HCT116 (cell line): ENCODE results near the gene PTGR1. TPM values are rescaled to one million over a fixed set of nuclear protein-coding genes. Genes with fewer than 3 reads are reported as not detected.

Source experiments
- ATAC-seq: fragments of 200-7000 bp; cut with Tn5 transposase; 2 replicates; pipeline ENCODE4 v1.9.1; 2020; ENCODE audit warnings: mild to moderate bottlenecking, moderate library complexity
- Bru-seq: library from RNA; stranded (reverse); fragments of 400-500 nt; gene quantifications from one replicate; lab custom pipeline; 2021; lab: Mats Ljungman, UMichigan
- BruChase-seq, 2 experiments: library from RNA; stranded (reverse); fragments of 400-500 nt; gene quantifications; one replicate each; lab custom pipeline; 2021; lab: Mats Ljungman, UMichigan
- BruUV-seq: library from RNA; stranded (reverse); fragments of 400-500 nt; replicated peaks from 2 replicates; lab custom pipeline; 2021; lab: Mats Ljungman, UMichigan
- CTCF ChIA-PET: fragments of 300-600 bp; sonication (Branson Sonifier 250); formaldehyde crosslinking; loops from one replicate; lab custom pipeline; 2021; ENCODE audit warnings: antibody characterized with exemption; lab: Charles Lee
- POLR2A ChIA-PET: fragments of 300-600, 350-600 bp; sonication (Branson Sonifier 250); formaldehyde crosslinking; loops from one replicate; lab custom pipeline; 2021; ENCODE audit warnings: antibody characterized with exemption; lab: Charles Lee
- RAD21 ChIA-PET, 2 experiments: fragments of 300-600 bp; sonication (Branson Sonifier 250); formaldehyde crosslinking; loops; one replicate each; lab custom pipeline; 2023; ENCODE audit warnings: low total read pairs in 2 of 2; ENCODE audit not compliant: uncharacterized antibody in 2 of 2, unreplicated experiment in 2 of 2, low non-redundant PET in 1 of 2; lab: Charles Lee
- DNase-seq: peaks from one replicate; pipeline ENCODE4 v3.0.0-alpha.2; 2010; ENCODE audit warnings: low read depth, low spot score
- H2AFZ ChIP-seq: fragments of 200-600 bp; shearing (Covaris generic), sonication (generic); 2 replicates; pipeline ENCODE4 v1.6.1; 2017; ENCODE audit warnings: low read depth, mixed run types, mixed read lengths, antibody characterized with exemption, low read length; ENCODE audit not compliant: poor library complexity, severe bottlenecking
- H3K27ac ChIP-seq: 2 replicates; pipeline ENCODE4 v1.5.1; 2012; ENCODE audit warnings: low read depth, low read length
- H3K27me3 ChIP-seq: fragments of 200-600 bp; sonication (generic); 2 replicates; pipeline ENCODE4 v1.6.1; 2016; ENCODE audit warnings: mixed run types, low read length, mixed read lengths; ENCODE audit not compliant: insufficient read depth
- H3K36me3 ChIP-seq, 2 experiments: fragments of 200-500 bp in 1 of 2; fragments of 200-600 bp in 1 of 2; sonication (Bioruptor generic) in 1 of 2; sonication (generic) in 1 of 2; 2 replicates each; pipeline versions ENCODE4 v1.5.1 to v1.6.1; 2014 to 2016; ENCODE audit warnings: low read length in 2 of 2, inconsistent platforms in 1 of 2, mixed read lengths in 1 of 2, mixed run types in 1 of 2; ENCODE audit not compliant: insufficient read depth in 2 of 2, control insufficient read depth in 1 of 2
- H3K4me1 ChIP-seq, 2 experiments: fragments of 200-600 bp in 1 of 2; sonication (generic) in 1 of 2; 2 replicates each; pipeline versions ENCODE4 v1.5.1 to v1.6.1; 2012 to 2017; ENCODE audit warnings: low read length in 2 of 2, inconsistent platforms in 1 of 2, mild to moderate bottlenecking in 1 of 2, mixed read lengths in 1 of 2, mixed run types in 1 of 2, moderate library complexity in 1 of 2; ENCODE audit not compliant: insufficient read depth in 2 of 2, control insufficient read depth in 1 of 2
- H3K4me2 ChIP-seq: fragments of 200-600 bp; sonication (generic); 2 replicates; pipeline ENCODE4 v1.6.1; 2017; ENCODE audit warnings: mixed run types, low read length, mixed read lengths
- H3K4me3 ChIP-seq, 2 experiments: fragments of 200-600 bp in 1 of 2; sonication (generic) in 1 of 2; replicated peaks in 1 of 2; 2 replicates each; pipeline ENCODE4 v1.5.1; 2011 to 2016; ENCODE audit warnings: low read length in 2 of 2, control low read depth in 1 of 2, low read depth in 1 of 2, mild to moderate bottlenecking in 1 of 2, mixed read lengths in 1 of 2, mixed run types in 1 of 2
- H3K79me2 ChIP-seq: fragments of 200-600 bp; sonication (generic); 2 replicates; pipeline ENCODE4 v1.6.1; 2017; ENCODE audit warnings: mild to moderate bottlenecking, mixed run types, low read length, moderate library complexity, mixed read lengths; ENCODE audit not compliant: insufficient read depth
- H3K9ac ChIP-seq: fragments of 200-600 bp; sonication (generic); 2 replicates; pipeline ENCODE4 v1.6.1; 2016; ENCODE audit warnings: low read length, mixed read lengths
- H3K9me2 ChIP-seq: fragments of 200-600 bp; sonication (generic), shearing (Covaris generic); 2 replicates; pipeline ENCODE4 v1.6.1; 2017; ENCODE audit warnings: mixed run types, mild to moderate bottlenecking, moderate library complexity; ENCODE audit not compliant: insufficient read depth
- H3K9me3 ChIP-seq, 2 experiments: fragments of 200-500 bp in 1 of 2; fragments of 200-600 bp in 1 of 2; sonication (Bioruptor generic) in 1 of 2; sonication (generic) in 1 of 2; 2 replicates each; pipeline ENCODE4 v1.6.1; 2014 to 2017; ENCODE audit warnings: low read length in 2 of 2, mixed read lengths in 2 of 2, inconsistent platforms in 1 of 2, low read depth in 1 of 2, mild to moderate bottlenecking in 1 of 2, mixed run types in 1 of 2, moderate library complexity in 1 of 2; ENCODE audit not compliant: control insufficient read depth in 1 of 2, insufficient read depth in 1 of 2
- H4K20me1 ChIP-seq: fragments of 200-600 bp; sonication (generic), shearing (Covaris generic); 2 replicates; pipeline ENCODE4 v1.6.1; 2017; ENCODE audit warnings: mixed run types, mild to moderate bottlenecking, moderate library complexity; ENCODE audit not compliant: insufficient read depth
- ATF3 ChIP-seq: IDR thresholded peaks from 2 replicates; pipeline ENCODE4 v1.6.1; 2012
- CBX3 ChIP-seq: IDR thresholded peaks from 2 replicates; pipeline ENCODE4 v1.6.1; 2012; ENCODE audit warnings: low read depth
- CEBPB ChIP-seq: IDR thresholded peaks from 2 replicates; pipeline ENCODE4 v1.6.1; 2012; ENCODE audit warnings: low read depth
- EGR1 ChIP-seq: IDR thresholded peaks from 2 replicates; pipeline ENCODE4 v1.6.1; 2012; ENCODE audit warnings: low read depth
- ELF1 ChIP-seq: IDR thresholded peaks from 2 replicates; pipeline ENCODE4 v1.6.1; 2012; ENCODE audit warnings: low read depth, borderline replicate concordance
- EZH2 ChIP-seq: fragments of 200-600 bp; sonication (generic); IDR thresholded peaks from 2 replicates; pipeline ENCODE4 v1.6.1; 2017; ENCODE audit warnings: antibody characterized with exemption, mixed run types
- EZH2phosphoT487 ChIP-seq: fragments of 200-600 bp; IDR thresholded peaks from 2 replicates; pipeline ENCODE4 v1.6.1; 2018; ENCODE audit warnings: antibody characterized with exemption, borderline replicate concordance
- FOSL1 ChIP-seq: IDR thresholded peaks from 2 replicates; pipeline ENCODE4 v1.6.1; 2012; ENCODE audit warnings: low read depth
- JUND ChIP-seq: IDR thresholded peaks from 2 replicates; pipeline ENCODE4 v1.6.1; 2012
- MAX ChIP-seq: IDR thresholded peaks from 2 replicates; pipeline ENCODE4 v1.6.1; 2012
- POLR2A ChIP-seq: IDR thresholded peaks from 2 replicates; pipeline ENCODE4 v1.7.0; 2011; ENCODE audit warnings: borderline replicate concordance; ENCODE audit not compliant: insufficient read depth, insufficient read length; ENCODE audit errors: extremely low read depth
- POLR2AphosphoS5 ChIP-seq: IDR thresholded peaks from 2 replicates; pipeline ENCODE4 v1.6.1; 2011; ENCODE audit warnings: mild to moderate bottlenecking, low read depth, low read length, moderate library complexity
- RAD21 ChIP-seq: IDR thresholded peaks from 2 replicates; pipeline ENCODE4 v1.6.1; 2012; ENCODE audit warnings: low read depth, mild to moderate bottlenecking
- SP1 ChIP-seq: IDR thresholded peaks from 2 replicates; pipeline ENCODE4 v1.6.1; 2012; ENCODE audit warnings: low read depth
- SRF ChIP-seq: IDR thresholded peaks from 2 replicates; pipeline ENCODE4 v1.6.1; 2012; ENCODE audit warnings: low read depth
- TCF7L2 ChIP-seq: IDR thresholded peaks from 2 replicates; pipeline ENCODE4 v1.7.0; 2011; ENCODE audit warnings: borderline replicate concordance, inconsistent platforms; ENCODE audit not compliant: insufficient read depth, insufficient read length; ENCODE audit errors: extremely low read depth
- YY1 ChIP-seq: IDR thresholded peaks from 2 replicates; pipeline ENCODE4 v1.6.1; 2011; ENCODE audit warnings: low read length, low read depth, moderate library complexity, mild to moderate bottlenecking; ENCODE audit not compliant: insufficient replicate concordance; ENCODE audit errors: extremely low read depth
- ZNF274 ChIP-seq: fragments of 200-500 bp; sonication (Bioruptor generic); IDR thresholded peaks from 2 replicates; pipeline ENCODE4 v1.6.1; 2014; ENCODE audit warnings: mild to moderate bottlenecking, low read depth, low read length, inconsistent platforms
- intact Hi-C: fragments of 100-400 bp; cut with micrococcal nuclease; formaldehyde crosslinking; loops from 2 replicates; pipeline ENCODE4 v1.10.0; 2022
- long read RNA-seq: library from polyadenylated mRNA; unstranded; transcript quantifications from one replicate; pipeline ENCODE4 v2.0.0, GENCODE V29; 2021; ENCODE audit not compliant: unreplicated experiment
- polyA plus RNA-seq: library from polyadenylated mRNA; unstranded; fragments of >200 nt; gene quantifications from 2 replicates; pipeline ENCODE4 v1.2.1, GENCODE V29; 2012; ENCODE audit warnings: missing spikeins
- total RNA-seq: library from RNA; stranded (reverse); gene quantifications from one replicate; pipeline ENCODE4 v1.2.1, GENCODE V29; 2021; ENCODE audit not compliant: unreplicated experiment
- TF ChIP-seq, protein P1 (sequence below), 3 experiments: fragments of 200-600 bp in 1 of 3; sonication (generic) in 1 of 3; IDR thresholded peaks in 2 of 3; conservative IDR thresholded peaks in 1 of 3; 2 replicates each; pipeline ENCODE4 v1.5.1; 2012 to 2017; ENCODE audit warnings: low read depth in 2 of 3, low read length in 2 of 3, antibody characterized with exemption in 1 of 3, borderline replicate concordance in 1 of 3, control low read depth in 1 of 3, mild to moderate bottlenecking in 1 of 3, mixed read lengths in 1 of 3, mixed run types in 1 of 3, moderate library complexity in 1 of 3; ENCODE audit not compliant: insufficient read depth in 1 of 3
- TF ChIP-seq, protein P2 (sequence below): IDR thresholded peaks from 2 replicates; pipeline ENCODE4 v1.6.1; 2011; ENCODE audit warnings: mild to moderate bottlenecking, low read length, moderate library complexity; ENCODE audit not compliant: insufficient replicate concordance; ENCODE audit errors: extremely low read depth

The PTGR1 gene
- total RNA-seq (53.9 TPM), Bru-seq, nascent RNA (percentile 66 among the genes with signal in this experiment), BruChase-seq, experiment 1, labeled RNA remaining after a 6-hour chase (percentile 69 among the genes with signal in this experiment), BruChase-seq, experiment 2, labeled RNA remaining after a 2-hour chase (percentile 69 among the genes with signal in this experiment)
- 31.7 and 44.4 TPM in 2 replicates for polyA plus RNA-seq
- long read RNA-seq, transcript PTGR1-205 (10 exons, 1,407 nt), result minor isoform, 6 of 60 reads
- long read RNA-seq, transcript PTGR1-201 (10 exons, 1,223 nt), result major isoform, 33 of 60 reads
- long read RNA-seq, partial matches to known transcripts, result 6 of 60 reads
- long read RNA-seq, other reads (novel, unspliced or antisense), result 11 of 60 reads

- ATAC-seq (peak; percentile 86), DNase-seq (peak; percentile 81)
- Histone ChIP-seq H3K36me3 (peaks cover 8 to 14% of the 10 kb centered on the region in 2 experiments; a peak in 2 of 4 replicates), H3K27me3 (no peaks in the 10 kb centered on the region), H2AFZ (peak within 1 kb of the TSS; percentile 24), H3K9me2 (no peaks in the 10 kb centered on the region), H3K27ac (peak within 1 kb of the TSS; percentile 65), H3K9me3 (no peaks in the 10 kb centered on the region), H3K4me2 (peak within 1 kb of the TSS; percentile 99), H3K9ac (peak within 1 kb of the TSS; percentile 68), H3K79me2 (0 out of 2 replicates have a peak, but pooled peaks cover 4% of the 10 kb centered on the region), H3K4me1 (peaks cover 7 to 12% of the 10 kb centered on the region in 2 experiments; a peak in 3 of 4 replicates), H4K20me1 (no peaks in the 10 kb centered on the region), H3K4me3 (peak within 1 kb of the TSS; percentile 69 to 85)
- ChIA-PET POLR2A (interaction anchor here (0.6 to 1.8 kb wide), 7 partner anchors 9 to 1724 kb away, joined by 3 to 8 read pairs (median 4); partner anchors contain the start of gene DNAJC25), RAD21 (interaction anchor here (0.6 to 1.8 kb wide), 4 partner anchors 22 to 1665 kb away, joined by 3 to 11 read pairs (median 6); no protein-coding TSS in a partner anchor), CTCF (interaction anchor here (0.6 to 3.0 kb wide), 8 partner anchors 22 to 485 kb away, joined by 3 to 38 read pairs (median 6); partner anchors contain the start of gene DNAJC25)
- intact Hi-C loops, result loop anchor here (5.0 to 10.0 kb wide), 2 partner anchors 165 to 293 kb away; no protein-coding TSS in a partner anchor
- BruUV-seq, result no TSS peak
- TF ChIP-seq CBX3 (0 out of 2 replicates have a peak, but pooled peaks have one; percentile 47), RAD21 (no peak), YY1 (no peak), POLR2A (peak; percentile 62), ATF3 (no peak), MAX (peak; percentile 46; the same call in 1 of the 2 replicates), JUND (no peak), CEBPB (no peak), EGR1 (peak; percentile 99), TCF7L2 (no peak), EZH2phosphoT487 (no peak), SP1 (no peak), ZNF274 (no peak), EZH2 (no peak), ELF1 (no peak), POLR2AphosphoS5 (peak; percentile 73), FOSL1 (no peak), SRF (no peak)
- TF ChIP-seq, protein P1, sequence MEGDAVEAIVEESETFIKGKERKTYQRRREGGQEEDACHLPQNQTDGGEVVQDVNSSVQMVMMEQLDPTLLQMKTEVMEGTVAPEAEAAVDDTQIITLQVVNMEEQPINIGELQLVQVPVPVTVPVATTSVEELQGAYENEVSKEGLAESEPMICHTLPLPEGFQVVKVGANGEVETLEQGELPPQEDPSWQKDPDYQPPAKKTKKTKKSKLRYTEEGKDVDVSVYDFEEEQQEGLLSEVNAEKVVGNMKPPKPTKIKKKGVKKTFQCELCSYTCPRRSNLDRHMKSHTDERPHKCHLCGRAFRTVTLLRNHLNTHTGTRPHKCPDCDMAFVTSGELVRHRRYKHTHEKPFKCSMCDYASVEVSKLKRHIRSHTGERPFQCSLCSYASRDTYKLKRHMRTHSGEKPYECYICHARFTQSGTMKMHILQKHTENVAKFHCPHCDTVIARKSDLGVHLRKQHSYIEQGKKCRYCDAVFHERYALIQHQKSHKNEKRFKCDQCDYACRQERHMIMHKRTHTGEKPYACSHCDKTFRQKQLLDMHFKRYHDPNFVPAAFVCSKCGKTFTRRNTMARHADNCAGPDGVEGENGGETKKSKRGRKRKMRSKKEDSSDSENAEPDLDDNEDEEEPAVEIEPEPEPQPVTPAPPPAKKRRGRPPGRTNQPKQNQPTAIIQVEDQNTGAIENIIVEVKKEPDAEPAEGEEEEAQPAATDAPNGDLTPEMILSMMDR (IDR thresholded peaks at IDR 0.05 in 2 of 3, conservative IDR thresholded peaks at IDR 0.05 in 1 of 3; ENCODE audit: borderline replicate concordance in 1 of 3, insufficient read depth in 1 of 3, low read depth in 2 of 3, low read length in 2 of 3), result no peak
- TF ChIP-seq, protein P2, sequence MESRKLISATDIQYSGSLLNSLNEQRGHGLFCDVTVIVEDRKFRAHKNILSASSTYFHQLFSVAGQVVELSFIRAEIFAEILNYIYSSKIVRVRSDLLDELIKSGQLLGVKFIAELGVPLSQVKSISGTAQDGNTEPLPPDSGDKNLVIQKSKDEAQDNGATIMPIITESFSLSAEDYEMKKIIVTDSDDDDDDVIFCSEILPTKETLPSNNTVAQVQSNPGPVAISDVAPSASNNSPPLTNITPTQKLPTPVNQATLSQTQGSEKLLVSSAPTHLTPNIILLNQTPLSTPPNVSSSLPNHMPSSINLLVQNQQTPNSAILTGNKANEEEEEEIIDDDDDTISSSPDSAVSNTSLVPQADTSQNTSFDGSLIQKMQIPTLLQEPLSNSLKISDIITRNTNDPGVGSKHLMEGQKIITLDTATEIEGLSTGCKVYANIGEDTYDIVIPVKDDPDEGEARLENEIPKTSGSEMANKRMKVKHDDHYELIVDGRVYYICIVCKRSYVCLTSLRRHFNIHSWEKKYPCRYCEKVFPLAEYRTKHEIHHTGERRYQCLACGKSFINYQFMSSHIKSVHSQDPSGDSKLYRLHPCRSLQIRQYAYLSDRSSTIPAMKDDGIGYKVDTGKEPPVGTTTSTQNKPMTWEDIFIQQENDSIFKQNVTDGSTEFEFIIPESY, result no peak
Observed at GRCh38 chr9:111599092-111599954, at the start of gene PTGR1. Gene PTGR1, minus strand, starts transcription at chr9:111599647. Its CDS starts 2,225 bp downstream, at chr9:111597422.
